ENCODE measurements around the gene SUCO. TPM values are rescaled to one million over a fixed set of nuclear protein-coding genes. Genes with fewer than 3 reads are reported as not detected.

The SUCO gene

DNA sequence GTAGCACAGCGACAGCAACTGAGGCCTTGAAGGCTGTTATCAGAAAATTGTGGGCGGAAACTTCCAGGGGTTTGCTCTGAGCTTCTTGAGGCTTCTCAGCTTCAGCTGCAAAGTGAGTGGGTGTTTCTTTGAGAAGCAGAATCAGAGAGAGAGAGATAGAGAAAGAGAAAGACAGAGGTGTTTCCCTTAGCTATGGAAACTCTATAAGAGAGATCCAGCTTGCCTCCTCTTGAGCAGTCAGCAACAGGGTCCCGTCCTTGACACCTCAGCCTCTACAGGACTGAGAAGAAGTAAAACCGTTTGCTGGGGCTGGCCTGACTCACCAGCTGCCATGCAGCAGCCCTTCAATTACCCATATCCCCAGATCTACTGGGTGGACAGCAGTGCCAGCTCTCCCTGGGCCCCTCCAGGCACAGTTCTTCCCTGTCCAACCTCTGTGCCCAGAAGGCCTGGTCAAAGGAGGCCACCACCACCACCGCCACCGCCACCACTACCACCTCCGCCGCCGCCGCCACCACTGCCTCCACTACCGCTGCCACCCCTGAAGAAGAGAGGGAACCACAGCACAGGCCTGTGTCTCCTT is 126.0 kb downstream of the SUCO start, which contains the start of gene FASLG:
TSS of gene FASLG (plus strand) at position 233 of the 583 bp plus-strand sequence. CDS start at position 332, 99 bp downstream.
- H2BK120ac ChIP-seq (ENCODE audit: low read depth, low read length): no peak within 1 kb of the TSS
- H3K4me2 ChIP-seq (ENCODE audit: insufficient read depth, low read length, poor library complexity, severe bottlenecking): no peak within 1 kb of the TSS
- no peak within 1 kb of the TSS for H2BK12ac ChIP-seq (ENCODE audit: low read length)
- H3K18ac ChIP-seq (ENCODE audit: low read length): peak within 1 kb of the TSS; percentile 35
- H2AK5ac ChIP-seq (ENCODE audit: low read depth, low read length): peak within 1 kb of the TSS; percentile 60
- no peak within 1 kb of the TSS for H4K8ac ChIP-seq (ENCODE audit: low read depth, low read length)
- no peak within 1 kb of the TSS for H3K27ac ChIP-seq (replicated peaks; ENCODE audit: low read length)
- no peak within 1 kb of the TSS for H3K23ac ChIP-seq (ENCODE audit: low read depth, low read length, poor library complexity)
- H3K27me3 ChIP-seq (ENCODE audit: control insufficient read depth in 3 of 3, insufficient read depth in 3 of 3, low read depth in 1 of 3, low read length in 3 of 3): no peaks in the 10 kb centered on the region
- no peaks in the 10 kb centered on the region for H3K9me3 ChIP-seq (replicated peaks in 1 of 2; ENCODE audit: control insufficient read depth in 2 of 2, insufficient read depth in 1 of 2, low read depth in 1 of 2, low read length in 2 of 2)
- no peak within 1 kb of the TSS for H3K4me3 ChIP-seq (ENCODE audit: low read length in 2 of 2)
- H3K79me1 ChIP-seq (ENCODE audit: low read depth, low read length): no peaks in the 10 kb centered on the region
- no peak within 1 kb of the TSS for H3K4ac ChIP-seq (ENCODE audit: low read length)
- H2BK15ac ChIP-seq (ENCODE audit: low read length): no peak within 1 kb of the TSS
- H3K9ac ChIP-seq (ENCODE audit: low read depth, low read length, poor library complexity): no peak within 1 kb of the TSS
- no peak within 1 kb of the TSS for H4K91ac ChIP-seq (ENCODE audit: low read depth, low read length, poor library complexity)
- no CpG with 5 or more reads among the region's 11 CpGs for WGBS, 2 donors (ENCODE audit: extremely low coverage in 2 of 2, insufficient read length in 2 of 2, insufficient replicate concordance in 1 of 2)
- no peak within 1 kb of the TSS for H2AFZ ChIP-seq (ENCODE audit: low read length)
- no peak for DNase-seq (ENCODE audit: low spot score)
- H2BK5ac ChIP-seq (ENCODE audit: low read length): no peak within 1 kb of the TSS
- H3K14ac ChIP-seq (ENCODE audit: low read length): no peak within 1 kb of the TSS
- no peaks in the 10 kb centered on the region for H3K4me1 ChIP-seq (ENCODE audit: control insufficient read depth in 2 of 2, insufficient read depth in 1 of 2, low read depth in 1 of 2, low read length in 2 of 2)
- no peaks in the 10 kb centered on the region for H3K36me3 ChIP-seq (replicated peaks in 1 of 2; ENCODE audit: control insufficient read depth in 2 of 2, insufficient read depth in 2 of 2, low read length in 2 of 2)

DNA sequence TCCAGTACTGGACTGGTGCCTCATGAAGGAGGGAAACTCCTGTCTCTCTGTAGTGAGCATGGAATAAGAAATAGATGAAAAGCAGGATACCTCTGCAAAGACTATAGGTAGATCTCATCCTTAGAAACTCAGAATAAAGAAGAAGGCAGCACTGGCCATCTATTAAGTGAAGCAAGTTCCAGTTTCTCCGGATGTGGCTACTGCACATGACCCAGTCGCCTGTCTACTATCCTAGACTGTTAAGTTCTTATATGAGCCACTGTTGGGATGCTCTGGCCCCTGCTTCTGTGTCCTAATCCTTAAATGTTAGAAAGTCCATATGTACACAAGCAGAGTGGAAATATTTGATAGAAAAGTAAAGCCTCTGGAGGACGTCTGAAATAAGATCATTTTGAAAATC is 128.2 kb downstream of the SUCO start:
- Histone ChIP-seq H4K91ac (ENCODE audit: low read depth, low read length, poor library complexity) (no peak overlapping the region), H3K4ac (ENCODE audit: low read length) (no peak overlapping the region), H3K9ac (ENCODE audit: low read depth, low read length, poor library complexity) (no peak overlapping the region), H3K4me1 (ENCODE audit: control insufficient read depth in 2 of 2, insufficient read depth in 1 of 2, low read depth in 1 of 2, low read length in 2 of 2) (no peaks in the 10 kb centered on the region), H3K4me2 (ENCODE audit: insufficient read depth, low read length, poor library complexity, severe bottlenecking) (no peak overlapping the region), H4K8ac (ENCODE audit: low read depth, low read length) (no peak overlapping the region), H3K14ac (ENCODE audit: low read length) (no peak overlapping the region), H2BK120ac (ENCODE audit: low read depth, low read length) (no peak overlapping the region), H3K79me1 (ENCODE audit: low read depth, low read length) (no peaks in the 10 kb centered on the region), H3K27me3 (ENCODE audit: control insufficient read depth in 3 of 3, insufficient read depth in 3 of 3, low read depth in 1 of 3, low read length in 3 of 3) (no peaks in the 10 kb centered on the region), H3K18ac (ENCODE audit: low read length) (no peak overlapping the region), H3K4me3 (ENCODE audit: low read length in 2 of 2) (no peak overlapping the region), H2BK5ac (ENCODE audit: low read length) (no peak overlapping the region), H3K23ac (ENCODE audit: low read depth, low read length, poor library complexity) (no peak overlapping the region), H2BK15ac (ENCODE audit: low read length) (no peak overlapping the region), H2AFZ (ENCODE audit: low read length) (no peak overlapping the region), H3K27ac (replicated peaks; ENCODE audit: low read length) (no peak overlapping the region), H3K36me3 (replicated peaks in 1 of 2; ENCODE audit: control insufficient read depth in 2 of 2, insufficient read depth in 2 of 2, low read length in 2 of 2) (no peaks in the 10 kb centered on the region), H2AK5ac (ENCODE audit: low read depth, low read length) (no peak overlapping the region), H2BK12ac (ENCODE audit: low read length) (no peak overlapping the region), H3K9me3 (replicated peaks in 1 of 2; ENCODE audit: control insufficient read depth in 2 of 2, insufficient read depth in 1 of 2, low read depth in 1 of 2, low read length in 2 of 2) (no peaks in the 10 kb centered on the region)
- no peak for DNase-seq (ENCODE audit: low spot score)
- no CpG with 5 or more reads among the region's 3 CpGs for WGBS, 2 donors (ENCODE audit: extremely low coverage in 2 of 2, insufficient read length in 2 of 2, insufficient replicate concordance in 1 of 2)

Small RNAs within 50 kb of the gene (small RNA-seq; reads per million reads assigned to genes)
- not detected for gene RNU6-693P (ENCODE audit: insufficient read depth)

Measured in neuronal stem cell (in vitro differentiated cells).